Uterus (tissue), 4 donors: ENCODE data around the gene GDF9. TPM values are rescaled to one million over a fixed set of nuclear protein-coding genes. Genes with fewer than 3 reads are reported as not detected.

ENCODE experiments used
- DNase-seq, 2 donors: peaks; one replicate each; pipeline ENCODE4 v3.0.0-alpha.2; 2019 to 2020
- H3K27ac ChIP-seq, 2 donors: fragments of 200-600 bp; sonication (generic); 1 replicate in 1 of 2; 2 replicates in 1 of 2; pipeline ENCODE4 v1.5.1; 2016 to 2018
- H3K27me3 ChIP-seq, 2 donors: fragments of 200-600 bp; sonication (generic); one replicate each; pipeline ENCODE4 v1.5.1; 2018 to 2019; ENCODE audit warnings: control low read depth in 1 of 2
- H3K36me3 ChIP-seq, 2 donors: fragments of 200-600 bp; sonication (generic); one replicate each; pipeline ENCODE4 v1.5.1; 2019; ENCODE audit warnings: control low read depth in 1 of 2
- H3K4me1 ChIP-seq, 2 donors: fragments of 200-600 bp; sonication (generic); one replicate each; pipeline ENCODE4 v1.5.1; 2018 to 2019; ENCODE audit warnings: control low read depth in 1 of 2
- H3K4me3 ChIP-seq, 2 donors: fragments of 200-600 bp; sonication (generic); 1 replicate in 1 of 2; 2 replicates in 1 of 2; pipeline ENCODE4 v1.5.1; 2018 to 2019; ENCODE audit warnings: mild to moderate bottlenecking in 1 of 2
- H3K9me3 ChIP-seq, 2 donors: fragments of 200-600 bp; sonication (generic); one replicate each; pipeline ENCODE4 v1.5.1; 2019; ENCODE audit warnings: control low read depth in 1 of 2
- POLR2A ChIP-seq, 2 donors: fragments of 450-650 bp; IDR thresholded peaks; one replicate each; pipeline ENCODE4 v1.6.1; 2016; ENCODE audit warnings: antibody characterized with exemption in 2 of 2, mild to moderate bottlenecking in 1 of 2, moderate library complexity in 1 of 2
- intact Hi-C: fragments of 100-400 bp; cut with DNase I; formaldehyde crosslinking; loops from one replicate; pipeline ENCODE4 v1.15.1; 2023; ENCODE audit warnings: low total_unique reads
- total RNA-seq, 4 donors: library from RNA; depleted of rRNA in 3 of 4; stranded (reverse); fragments of >200 nt in 3 of 4; gene quantifications; one replicate each; pipeline versions ENCODE4 v1.1.0 to v1.2.4, GENCODE V29; 2014 to 2023
- TF ChIP-seq, protein P1 (sequence below), 4 experiments: fragments of 200-600 bp in 2 of 4; fragments of 450-650 bp in 2 of 4; sonication (generic) in 2 of 4; IDR thresholded peaks; one replicate each; pipeline ENCODE4 v1.5.1; 2016 to 2019; ENCODE audit warnings: antibody characterized with exemption in 4 of 4, mild to moderate bottlenecking in 2 of 4, moderate library complexity in 1 of 4
- donor health status: DM: yes; HTN: yes; CAD: no.

GDF9 gene
- total RNA-seq, 4 donors from 2014 or later: 0.18 to 1.8 (median 0.62) TPM; not detected in 1

DNA sequence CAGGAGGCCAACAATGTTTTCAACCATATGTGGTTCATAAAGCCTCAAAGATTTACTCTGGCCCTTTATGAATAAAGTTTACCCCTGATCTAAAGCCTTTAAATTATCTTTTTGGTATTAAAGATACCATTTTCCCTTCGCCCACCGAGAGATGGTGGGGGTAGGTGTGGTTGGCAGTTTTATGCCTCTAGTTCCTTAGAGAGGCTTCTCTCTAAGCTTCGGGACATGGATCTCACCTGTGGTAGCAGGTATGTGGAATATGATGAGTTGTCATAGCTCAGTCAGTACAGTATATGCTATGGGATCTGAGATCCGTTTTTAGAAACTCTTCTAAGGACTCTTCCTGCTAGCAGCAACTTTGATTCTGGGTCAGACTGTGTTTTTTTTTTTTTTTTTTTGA lies 2.5 kb upstream of the GDF9 start:
- intact Hi-C loops: no loop called here
- DNase-seq: no peak
- Histone ChIP-seq H3K9me3 (no peaks in the 10 kb centered on the region), H3K4me1 (no peaks in the 10 kb centered on the region), H3K4me3 (no peak overlapping the region), H3K27ac (no peak overlapping the region), H3K36me3 (no peaks in the 10 kb centered on the region), H3K27me3 (no peaks in the 10 kb centered on the region)
- no peak for TF ChIP-seq POLR2A (IDR thresholded peaks at IDR 0.05)
- TF ChIP-seq, protein P1, sequence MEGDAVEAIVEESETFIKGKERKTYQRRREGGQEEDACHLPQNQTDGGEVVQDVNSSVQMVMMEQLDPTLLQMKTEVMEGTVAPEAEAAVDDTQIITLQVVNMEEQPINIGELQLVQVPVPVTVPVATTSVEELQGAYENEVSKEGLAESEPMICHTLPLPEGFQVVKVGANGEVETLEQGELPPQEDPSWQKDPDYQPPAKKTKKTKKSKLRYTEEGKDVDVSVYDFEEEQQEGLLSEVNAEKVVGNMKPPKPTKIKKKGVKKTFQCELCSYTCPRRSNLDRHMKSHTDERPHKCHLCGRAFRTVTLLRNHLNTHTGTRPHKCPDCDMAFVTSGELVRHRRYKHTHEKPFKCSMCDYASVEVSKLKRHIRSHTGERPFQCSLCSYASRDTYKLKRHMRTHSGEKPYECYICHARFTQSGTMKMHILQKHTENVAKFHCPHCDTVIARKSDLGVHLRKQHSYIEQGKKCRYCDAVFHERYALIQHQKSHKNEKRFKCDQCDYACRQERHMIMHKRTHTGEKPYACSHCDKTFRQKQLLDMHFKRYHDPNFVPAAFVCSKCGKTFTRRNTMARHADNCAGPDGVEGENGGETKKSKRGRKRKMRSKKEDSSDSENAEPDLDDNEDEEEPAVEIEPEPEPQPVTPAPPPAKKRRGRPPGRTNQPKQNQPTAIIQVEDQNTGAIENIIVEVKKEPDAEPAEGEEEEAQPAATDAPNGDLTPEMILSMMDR (IDR thresholded peaks at IDR 0.05): no peak

DNA sequence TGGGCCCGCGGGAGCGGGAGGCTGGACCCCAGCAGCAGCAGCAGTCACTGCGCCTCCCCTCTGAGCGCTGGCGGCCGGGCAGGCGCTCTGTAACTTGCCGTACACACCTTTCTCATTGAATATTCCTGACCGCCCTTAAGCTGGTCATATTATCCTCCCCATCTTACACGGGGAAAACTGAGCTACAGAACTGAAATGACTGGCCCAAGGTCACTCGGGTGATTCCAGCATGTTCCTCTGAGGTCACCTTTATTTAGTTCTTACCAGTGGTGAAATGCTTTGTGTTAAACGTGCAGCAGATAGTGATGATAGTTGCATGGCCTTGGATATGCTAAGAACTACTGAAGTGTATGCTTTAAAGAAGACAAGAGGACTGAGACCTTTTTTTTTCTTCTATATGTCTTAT lies 780 bp upstream of the GDF9 start:
- intact Hi-C loops: no loop called here
- H3K4me1 ChIP-seq: no peaks in the 10 kb centered on the region
- H3K27ac ChIP-seq: peak overlapping the region; percentile 94 to 97
- peak overlapping the region; percentile 73 to 85 for H3K4me3 ChIP-seq
- no peaks in the 10 kb centered on the region for H3K27me3 ChIP-seq
- H3K36me3 ChIP-seq: no peaks in the 10 kb centered on the region
- no peak for DNase-seq
- no peaks in the 10 kb centered on the region for H3K9me3 ChIP-seq
- TF ChIP-seq POLR2A (IDR thresholded peaks at IDR 0.05): no peak
- TF ChIP-seq, protein P1 (IDR thresholded peaks at IDR 0.05): no peak

DNA sequence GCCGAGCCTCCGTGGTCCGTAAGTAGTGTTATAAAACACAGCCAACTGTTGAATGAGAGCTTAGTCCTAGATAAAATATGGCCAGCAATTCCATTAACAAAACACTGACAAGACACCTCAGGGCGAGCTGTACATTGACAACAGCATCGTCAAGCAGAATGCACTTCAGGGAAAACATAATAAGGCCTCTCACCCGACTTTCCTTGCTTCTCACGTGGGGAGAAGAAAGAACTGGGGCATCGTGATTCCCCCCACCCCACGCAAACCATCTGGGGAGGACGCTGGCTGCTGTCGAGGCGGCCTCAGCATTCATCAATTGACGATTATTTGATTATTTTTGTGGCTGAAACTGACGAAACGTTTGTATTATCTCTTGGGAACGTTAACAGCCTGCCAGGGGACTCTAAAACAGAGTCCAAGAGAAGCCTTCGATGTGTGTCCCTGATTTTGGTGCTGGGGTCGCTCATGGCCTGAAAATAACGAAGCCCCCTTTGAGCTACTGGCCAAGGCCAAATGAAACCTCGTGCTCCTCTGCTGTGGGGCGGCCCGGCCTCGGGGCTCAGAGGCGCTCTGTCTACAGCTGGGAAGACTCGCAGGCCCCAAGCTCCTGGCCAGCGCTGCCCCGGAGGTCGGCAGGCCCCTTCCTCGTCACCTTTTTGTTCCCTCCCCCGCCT lies 464 bp downstream of the GDF9 start:
- intact Hi-C loops: no loop called here
- H3K4me1 ChIP-seq: no peaks in the 10 kb centered on the region
- H3K4me3 ChIP-seq: peak overlapping the region; percentile 73 to 85
- H3K9me3 ChIP-seq: no peaks in the 10 kb centered on the region
- peak overlapping the region; percentile 94 to 97 for H3K27ac ChIP-seq
- TF ChIP-seq, protein P1 (IDR thresholded peaks at IDR 0.05): no peak
- no peak for TF ChIP-seq POLR2A (IDR thresholded peaks at IDR 0.05)
- no peaks in the 10 kb centered on the region for H3K36me3 ChIP-seq
- DNase-seq: no peak
- no peaks in the 10 kb centered on the region for H3K27me3 ChIP-seq

DNA sequence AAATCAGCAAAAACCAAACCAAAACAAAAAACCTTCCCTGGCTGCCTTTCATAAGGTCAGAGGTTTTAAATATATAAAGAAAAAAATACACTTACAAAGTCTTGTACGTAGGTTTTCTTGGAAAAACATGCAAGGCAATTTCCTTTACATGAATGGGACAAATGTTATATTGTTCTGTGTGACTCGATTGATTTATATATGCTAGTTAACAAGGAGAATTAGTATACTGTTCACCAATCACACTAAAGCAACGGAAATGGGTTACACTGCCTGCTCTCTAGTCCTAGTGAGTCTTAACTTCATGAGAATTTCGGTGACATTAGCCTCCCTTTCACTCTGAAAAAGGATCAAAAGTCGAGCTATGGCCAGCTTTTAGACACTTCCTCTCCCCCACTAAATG lies 5.5 kb downstream of the GDF9 start:
- intact Hi-C loops: no loop called here
- no peaks in the 10 kb centered on the region for H3K36me3 ChIP-seq

DNA sequence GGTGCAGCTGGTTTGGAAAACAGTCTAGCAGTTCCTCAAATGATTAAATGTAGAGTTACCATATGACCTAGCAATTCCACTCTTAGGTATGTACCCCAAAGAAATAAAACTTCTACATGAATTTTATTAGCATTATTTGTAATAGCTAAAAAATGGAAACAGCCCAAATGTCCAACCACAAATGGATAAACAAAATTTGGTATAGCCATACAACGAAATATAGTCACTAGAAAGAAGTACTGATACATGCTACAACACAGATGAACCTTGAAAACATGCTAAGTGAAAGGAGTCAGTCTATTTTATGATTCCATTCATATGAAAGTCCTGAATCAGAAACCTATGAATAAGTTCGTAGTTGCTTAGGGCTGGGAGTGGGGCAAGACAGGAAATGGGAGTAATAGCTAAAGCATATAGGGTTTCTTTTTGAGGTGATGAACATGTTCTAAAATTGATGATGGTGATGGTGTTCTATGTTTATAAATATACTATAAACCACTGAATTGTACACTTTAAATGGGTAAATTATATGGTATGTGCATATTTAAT lies 6.3 kb downstream of the GDF9 start:
- Histone ChIP-seq H3K27me3 (no peaks in the 10 kb centered on the region), H3K4me1 (no peaks in the 10 kb centered on the region), H3K27ac (no peak overlapping the region), H3K36me3 (no peaks in the 10 kb centered on the region), H3K9me3 (no peaks in the 10 kb centered on the region), H3K4me3 (no peak overlapping the region)
- DNase-seq: no peak
- intact Hi-C loops: no loop called here
- TF ChIP-seq, protein P1 (IDR thresholded peaks at IDR 0.05): no peak
- no peak for TF ChIP-seq POLR2A (IDR thresholded peaks at IDR 0.05)

More for the DNA sequence above, 5.5 kb downstream of the GDF9 start:
- H3K9me3 ChIP-seq: no peaks in the 10 kb centered on the region
- H3K27me3 ChIP-seq: no peaks in the 10 kb centered on the region
- H3K27ac ChIP-seq: no peak overlapping the region
- no peak overlapping the region for H3K4me3 ChIP-seq
- no peak for TF ChIP-seq POLR2A (IDR thresholded peaks at IDR 0.05)
- TF ChIP-seq, protein P1 (IDR thresholded peaks at IDR 0.05): no peak
- H3K4me1 ChIP-seq: no peaks in the 10 kb centered on the region
- DNase-seq: no peak
